ENCODE measurements around the gene SRGAP3.

The SRGAP3 gene

DNA sequence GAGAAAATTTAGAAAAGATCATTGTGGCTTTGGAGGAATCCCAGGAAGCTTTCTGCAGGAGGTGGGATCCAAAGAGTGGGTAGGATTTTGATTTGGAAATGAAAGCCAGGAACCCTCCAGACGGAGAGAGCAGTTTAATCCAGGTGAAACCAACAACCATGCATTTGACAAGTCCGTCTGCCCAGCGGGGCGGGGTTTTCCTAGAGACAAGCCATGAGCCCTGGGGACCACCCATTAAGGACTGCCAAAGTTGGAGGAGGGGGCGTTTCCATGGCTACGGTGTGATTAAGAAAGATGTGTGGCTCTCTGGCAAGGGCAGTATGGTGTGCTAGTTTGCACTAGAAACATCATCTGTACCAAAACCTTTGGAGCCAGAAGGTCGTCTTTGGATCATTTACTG is 53.4 kb downstream of the SRGAP3 start:
- no peak for DNase-seq (ENCODE audit: insufficient read length)
- FAIRE-seq, result no peak
- no peak for TF ChIP-seq POLR2AphosphoS5 (IDR thresholded peaks at IDR 0.05; ENCODE audit: low read depth, low read length)

DNA sequence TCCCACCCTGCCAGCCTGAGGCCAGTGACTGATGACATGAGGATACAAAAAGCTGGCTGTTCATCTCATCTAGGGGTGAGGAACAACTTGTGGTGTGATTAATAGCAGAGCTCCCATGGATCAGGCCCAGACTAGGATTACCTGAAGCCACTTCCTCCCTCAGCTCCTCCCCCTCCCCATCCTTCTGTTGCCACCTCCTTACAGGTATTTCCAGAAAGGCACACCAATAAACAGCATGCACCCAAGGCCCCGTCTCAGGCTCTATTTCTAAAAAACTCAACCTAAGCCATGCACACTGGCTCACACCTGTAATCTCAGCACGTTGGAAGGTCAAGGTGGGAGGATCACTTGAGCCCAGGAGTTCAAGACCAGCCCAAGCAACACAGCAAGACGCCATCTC is 54.1 kb downstream of the SRGAP3 start:
- FAIRE-seq (no peak), DNase-seq (ENCODE audit: insufficient read length) (no peak)
- TF ChIP-seq TAF1 (IDR thresholded peaks at IDR 0.05; ENCODE audit: borderline replicate concordance, low read depth, low read length) (no peak), POLR2A (IDR thresholded peaks at IDR 0.05; ENCODE audit: low read depth, low read length) (no peak), POLR2AphosphoS5 (IDR thresholded peaks at IDR 0.05; ENCODE audit: low read depth, low read length) (no peak)

DNA sequence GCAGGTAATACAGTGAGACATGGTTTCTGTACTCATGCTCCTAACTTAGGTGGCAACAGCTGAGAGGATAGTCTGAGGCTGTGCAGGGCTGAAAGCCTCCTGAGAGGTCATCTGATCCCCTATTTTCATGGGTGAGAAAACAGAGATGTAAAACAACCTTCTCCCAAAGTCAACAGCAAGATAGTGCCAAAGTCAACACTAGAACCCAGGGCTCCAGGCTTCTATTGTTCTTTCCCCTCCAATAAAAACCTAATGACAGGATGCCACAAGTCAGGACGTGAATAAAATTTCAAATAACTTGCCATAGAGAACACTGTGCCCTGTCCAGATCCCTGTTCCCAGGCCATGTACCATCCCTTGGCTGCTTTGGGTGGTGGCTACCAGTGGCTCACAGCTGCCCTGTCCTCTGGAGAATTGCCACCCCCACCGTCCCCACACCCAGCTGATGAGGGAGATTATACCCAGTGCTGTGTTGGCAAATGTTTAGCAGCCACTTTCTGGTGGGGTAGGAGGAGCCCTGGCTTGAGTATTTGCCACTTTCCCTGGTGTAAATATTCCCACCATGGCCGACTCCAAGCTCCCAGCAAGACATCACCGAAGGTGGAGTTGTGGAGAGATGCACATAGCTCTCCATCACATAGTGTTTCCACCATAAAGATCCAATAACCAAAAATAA is 54.8 kb downstream of the SRGAP3 start:
- no peak for TF ChIP-seq POLR2AphosphoS5 (IDR thresholded peaks at IDR 0.05; ENCODE audit: low read depth, low read length)
- no peak for TF ChIP-seq POLR2A (IDR thresholded peaks at IDR 0.05; ENCODE audit: low read depth, low read length)
- TF ChIP-seq TAF1 (IDR thresholded peaks at IDR 0.05; ENCODE audit: borderline replicate concordance, low read depth, low read length), result no peak
- FAIRE-seq, result no peak
- no peak for DNase-seq (ENCODE audit: insufficient read length)

DNA sequence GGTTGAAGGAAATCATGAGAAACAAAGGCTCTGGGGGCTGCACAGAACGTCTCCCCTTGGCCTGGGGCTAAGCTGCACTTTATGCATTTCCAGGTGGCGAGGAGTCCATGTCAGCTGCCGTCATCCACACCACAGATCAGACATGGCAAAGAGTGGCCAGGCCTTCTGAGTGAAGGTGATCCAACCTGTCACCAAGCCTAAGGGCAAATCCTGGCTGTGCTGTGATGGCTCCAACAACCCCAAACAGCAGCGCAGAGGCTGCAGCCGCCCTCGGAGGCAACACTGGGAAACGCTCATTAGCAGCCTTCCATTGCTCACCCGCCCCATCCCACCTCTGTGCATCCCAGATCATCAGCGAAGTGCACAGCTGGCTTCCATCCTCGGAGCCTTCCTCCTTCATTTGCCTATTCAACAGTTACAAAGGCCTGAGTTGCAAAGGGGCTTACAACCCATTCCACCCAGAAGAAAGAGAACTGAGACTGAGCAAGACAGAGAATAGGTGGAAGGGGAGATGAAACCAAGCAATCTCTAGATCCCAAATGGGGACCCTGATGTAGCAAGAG is 55.7 kb downstream of the SRGAP3 start:
- FAIRE-seq (peak; percentile 5), DNase-seq (ENCODE audit: insufficient read length) (no peak)
- TF ChIP-seq POLR2A (IDR thresholded peaks at IDR 0.05; ENCODE audit: low read depth, low read length), result no peak
- TF ChIP-seq POLR2AphosphoS5 (IDR thresholded peaks at IDR 0.05; ENCODE audit: low read depth, low read length), result no peak
- no peak for TF ChIP-seq TAF1 (IDR thresholded peaks at IDR 0.05; ENCODE audit: borderline replicate concordance, low read depth, low read length)

DNA sequence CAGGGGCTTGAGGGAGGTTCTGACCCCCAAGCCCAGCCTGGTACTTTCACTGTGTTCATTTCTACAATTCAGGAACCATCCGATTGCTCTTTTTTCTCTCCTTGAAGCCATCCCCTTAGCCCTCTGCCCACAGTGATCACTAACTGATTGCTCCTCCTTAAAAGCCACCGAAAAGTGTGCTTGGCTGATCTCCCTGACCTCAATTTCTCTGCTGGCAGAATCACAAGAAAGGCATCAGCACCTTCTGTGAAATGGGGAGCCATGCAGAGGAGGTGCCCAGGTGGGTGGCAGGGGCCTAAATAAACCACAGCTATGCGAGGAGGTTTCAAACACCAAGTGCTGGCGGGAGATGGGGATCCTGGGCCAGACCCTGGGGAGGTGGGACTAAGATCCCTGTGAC is 56.2 kb downstream of the SRGAP3 start:
- no peak for TF ChIP-seq POLR2AphosphoS5 (IDR thresholded peaks at IDR 0.05; ENCODE audit: low read depth, low read length)
- TF ChIP-seq POLR2A (IDR thresholded peaks at IDR 0.05; ENCODE audit: low read depth, low read length), result no peak
- no peak for TF ChIP-seq TAF1 (IDR thresholded peaks at IDR 0.05; ENCODE audit: borderline replicate concordance, low read depth, low read length)
- FAIRE-seq (no peak), DNase-seq (ENCODE audit: insufficient read length) (no peak)

DNA sequence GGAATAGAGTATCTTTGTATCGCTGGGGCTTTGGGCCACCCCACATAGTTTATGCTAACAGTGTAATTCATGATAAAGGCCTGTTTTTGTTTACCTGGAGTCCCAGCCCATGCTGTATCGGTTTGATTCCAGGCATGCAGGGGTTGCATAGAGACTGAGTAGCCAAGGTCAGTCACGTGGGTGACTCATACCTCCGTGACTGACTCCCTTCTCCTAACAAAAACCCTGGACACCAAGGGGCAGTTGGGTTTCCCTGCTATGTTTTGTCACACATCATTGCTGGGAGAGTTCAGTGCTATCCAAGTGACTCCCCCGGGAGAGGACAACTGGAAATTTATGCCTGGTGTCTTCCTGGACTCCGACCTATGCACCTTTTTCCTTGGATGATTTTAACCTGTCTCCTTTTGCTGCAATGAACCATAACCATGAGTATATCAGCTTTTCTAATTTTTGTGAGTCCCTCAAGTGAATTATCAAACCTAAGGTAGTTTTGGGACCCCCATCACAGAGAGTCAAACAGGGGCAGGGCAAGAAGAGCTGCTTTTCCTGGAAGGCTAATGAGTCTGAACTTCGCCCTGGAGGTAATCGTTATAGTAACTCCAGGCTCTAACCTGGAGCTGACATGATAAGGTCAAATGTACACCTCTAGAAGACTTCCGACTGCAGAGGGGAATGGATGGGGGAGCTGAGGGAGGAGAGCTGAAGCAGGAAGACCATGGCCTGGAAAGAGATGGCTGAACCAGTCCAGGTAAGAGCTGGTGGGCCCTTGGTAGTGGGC is 57.0 kb downstream of the SRGAP3 start:
- DNase-seq (ENCODE audit: insufficient read length), result no peak
- TF ChIP-seq TAF1 (IDR thresholded peaks at IDR 0.05; ENCODE audit: borderline replicate concordance, low read depth, low read length) (no peak), POLR2AphosphoS5 (IDR thresholded peaks at IDR 0.05; ENCODE audit: low read depth, low read length) (no peak), POLR2A (IDR thresholded peaks at IDR 0.05; ENCODE audit: low read depth, low read length) (no peak)
- FAIRE-seq, result no peak

DNA sequence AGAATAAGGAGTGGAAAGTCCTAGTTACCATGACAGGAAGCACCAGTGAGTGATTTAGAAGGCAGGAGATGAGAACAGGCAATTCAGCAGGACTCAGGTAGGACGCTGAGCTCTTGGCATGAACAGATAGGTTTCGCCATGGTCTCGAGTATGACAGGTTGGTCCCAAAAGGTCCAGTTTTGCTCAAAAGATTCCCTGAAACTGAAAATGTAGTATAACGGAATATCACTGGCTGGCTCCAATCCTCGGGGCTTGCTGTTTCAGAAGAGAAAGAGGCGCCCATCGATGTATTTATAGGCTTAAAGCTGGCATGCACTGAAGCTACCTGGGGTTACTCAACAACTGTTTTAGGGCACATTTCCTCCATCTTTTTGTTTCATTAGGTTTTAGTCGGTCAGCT is 59.2 kb downstream of the SRGAP3 start:
- no peak for DNase-seq (ENCODE audit: insufficient read length)
- no peak for FAIRE-seq
- TF ChIP-seq TAF1 (IDR thresholded peaks at IDR 0.05; ENCODE audit: borderline replicate concordance, low read depth, low read length) (no peak), POLR2AphosphoS5 (IDR thresholded peaks at IDR 0.05; ENCODE audit: low read depth, low read length) (no peak), POLR2A (IDR thresholded peaks at IDR 0.05; ENCODE audit: low read depth, low read length) (no peak)

DNA sequence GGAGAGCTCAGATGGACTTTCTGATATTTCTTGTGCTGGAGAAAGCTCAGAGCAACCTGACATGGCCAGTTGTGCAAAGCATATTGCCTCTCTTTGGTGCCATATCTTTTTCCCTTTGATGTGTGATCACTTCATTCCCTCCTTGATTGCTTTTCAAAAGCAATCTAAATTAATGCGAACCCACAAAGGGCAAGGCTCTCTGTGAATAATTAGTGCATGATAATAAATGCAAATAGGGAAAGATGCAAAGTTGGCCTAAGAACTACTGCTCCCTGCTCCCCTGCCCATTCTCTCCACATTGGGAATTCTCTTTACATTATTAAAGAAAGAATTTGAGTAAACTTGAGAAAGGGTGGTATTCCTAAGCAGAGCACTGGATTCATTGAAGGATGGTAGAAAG is 60.9 kb downstream of the SRGAP3 start:
- TF ChIP-seq POLR2A (IDR thresholded peaks at IDR 0.05; ENCODE audit: low read depth, low read length) (no peak), POLR2AphosphoS5 (IDR thresholded peaks at IDR 0.05; ENCODE audit: low read depth, low read length) (no peak), TAF1 (IDR thresholded peaks at IDR 0.05; ENCODE audit: borderline replicate concordance, low read depth, low read length) (no peak)
- FAIRE-seq (no peak), DNase-seq (ENCODE audit: insufficient read length) (no peak)

DNA sequence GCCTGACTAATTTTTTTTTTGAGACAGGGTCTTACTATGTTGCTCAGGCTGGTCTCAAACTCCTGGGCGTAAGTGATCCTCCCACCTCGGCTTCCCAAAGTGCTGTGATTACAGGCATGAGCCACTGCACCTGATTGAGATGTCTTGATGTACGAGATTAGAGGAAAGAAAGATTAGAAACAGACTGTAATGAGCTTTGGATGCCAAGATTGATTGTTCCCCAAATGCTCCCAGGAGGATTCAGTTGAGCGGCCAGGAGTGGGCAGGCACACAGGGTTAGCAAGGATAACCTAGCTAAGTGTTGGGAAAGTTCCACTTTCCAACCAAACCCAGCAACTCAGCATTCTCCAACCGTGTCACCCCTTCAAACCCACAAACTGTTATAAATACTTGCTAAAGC is 63.7 kb downstream of the SRGAP3 start:
- no peak for FAIRE-seq
- no peak for TF ChIP-seq TAF1 (IDR thresholded peaks at IDR 0.05; ENCODE audit: borderline replicate concordance, low read depth, low read length)
- no peak for TF ChIP-seq POLR2A (IDR thresholded peaks at IDR 0.05; ENCODE audit: low read depth, low read length)
- TF ChIP-seq POLR2AphosphoS5 (IDR thresholded peaks at IDR 0.05; ENCODE audit: low read depth, low read length), result no peak
- no peak for DNase-seq (ENCODE audit: insufficient read length)

DNA sequence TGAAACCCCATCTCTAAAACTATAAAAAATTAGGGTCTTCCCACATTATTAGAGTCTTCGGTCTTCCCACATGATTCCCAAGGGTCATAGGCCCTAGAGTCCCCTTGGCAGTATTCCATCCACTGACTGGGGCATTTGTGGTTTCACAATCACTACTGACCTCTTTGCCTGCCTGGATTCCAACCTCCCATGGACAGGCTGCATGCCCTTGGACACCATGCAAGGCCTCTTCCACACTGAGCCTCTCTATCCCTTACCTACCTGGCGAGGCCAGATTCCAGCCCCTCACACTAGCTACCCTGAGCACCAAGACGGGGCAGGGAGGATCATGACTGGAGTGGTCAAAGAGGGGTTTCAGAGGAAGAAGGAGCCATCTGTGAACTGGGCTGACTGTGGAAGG is 64.4 kb downstream of the SRGAP3 start:
- FAIRE-seq (no peak), DNase-seq (ENCODE audit: insufficient read length) (no peak)
- no peak for TF ChIP-seq POLR2AphosphoS5 (IDR thresholded peaks at IDR 0.05; ENCODE audit: low read depth, low read length)
- no peak for TF ChIP-seq TAF1 (IDR thresholded peaks at IDR 0.05; ENCODE audit: borderline replicate concordance, low read depth, low read length)
- TF ChIP-seq POLR2A (IDR thresholded peaks at IDR 0.05; ENCODE audit: low read depth, low read length), result no peak

DNA sequence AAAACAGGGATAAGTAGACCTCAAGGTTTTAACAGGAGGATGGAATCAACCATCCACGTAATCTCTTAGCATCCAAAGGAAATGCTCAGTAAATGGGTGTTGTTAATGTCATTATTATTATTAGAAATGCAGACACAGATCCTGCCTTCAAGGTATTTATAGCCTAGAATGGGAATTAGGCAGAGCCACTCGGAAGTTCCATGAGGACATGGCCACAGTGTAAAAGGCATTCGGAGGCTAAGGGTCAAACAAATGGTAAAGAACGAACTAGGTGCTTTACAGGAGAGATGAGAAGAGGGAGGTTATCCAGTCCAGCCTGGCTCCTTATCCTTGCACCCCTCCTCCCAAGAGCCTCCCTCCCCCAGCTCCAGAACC is 65.0 kb downstream of the SRGAP3 start:
- FAIRE-seq (no peak), DNase-seq (ENCODE audit: insufficient read length) (no peak)
- no peak for TF ChIP-seq POLR2A (IDR thresholded peaks at IDR 0.05; ENCODE audit: low read depth, low read length)
- TF ChIP-seq TAF1 (IDR thresholded peaks at IDR 0.05; ENCODE audit: borderline replicate concordance, low read depth, low read length), result no peak
- TF ChIP-seq POLR2AphosphoS5 (IDR thresholded peaks at IDR 0.05; ENCODE audit: low read depth, low read length), result no peak
